Psoas muscle (tissue), 8 donors: ENCODE results near the gene LRRC8C. TPM values are rescaled to one million over a fixed set of nuclear protein-coding genes. Genes with fewer than 3 reads are reported as not detected.

Experiments used
- ATAC-seq, 4 donors: fragments of 200-7000 bp; cut with Tn5 transposase; one replicate each; pipeline ENCODE4 v1.9.1; 2020; ENCODE audit warnings: moderate library complexity in 3 of 4, mild to moderate bottlenecking in 2 of 4
- DNase-seq, 2 donors: peaks; one replicate each; pipeline ENCODE4 v3.0.0-alpha.2; 2020
- H3K27ac ChIP-seq: fragments of 200-600 bp; one replicate; pipeline ENCODE4 v1.8.0; 2022
- H3K27me3 ChIP-seq, 3 donors: fragments of 200-600 bp in 1 of 3; one replicate each; pipeline versions ENCODE4 v1.6.1 to v1.8.0; 2013 to 2022; ENCODE audit warnings: low read length in 2 of 3, mild to moderate bottlenecking in 2 of 3, moderate library complexity in 1 of 3; ENCODE audit not compliant: insufficient read depth in 3 of 3
- H3K36me3 ChIP-seq, 2 donors: fragments of 200-600 bp in 1 of 2; one replicate each; pipeline versions ENCODE4 v1.6.1 to v1.8.0; 2013 to 2022; ENCODE audit warnings: low read depth in 1 of 2, mild to moderate bottlenecking in 1 of 2, moderate library complexity in 1 of 2; ENCODE audit not compliant: insufficient read depth in 1 of 2
- H3K4me1 ChIP-seq: fragments of 200-600 bp; one replicate; pipeline ENCODE4 v1.8.0; 2022
- H3K4me3 ChIP-seq: fragments of 200-600 bp; one replicate; pipeline ENCODE4 v1.8.0; 2022; ENCODE audit warnings: mild to moderate bottlenecking
- H3K9me3 ChIP-seq: fragments of 200-600 bp; one replicate; pipeline ENCODE4 v1.8.0; 2022
- WGBS, 3 donors: extraction: QIAGEN DNeasy Blood & Tissue Kit; methylation state at CpG; one replicate each; pipeline versions ENCODE4 v1.1.6 to v1.1.7; 2013; 5-methylcytosine and 5-hydroxymethylcytosine counted together
- intact Hi-C, 2 donors: fragments of 100-400 bp; cut with DNase I; formaldehyde crosslinking; loops; one replicate each; pipeline versions ENCODE4 v1.11.0 to v1.14.2; 2022
- polyA plus RNA-seq, 3 donors: library from polyadenylated mRNA; stranded (reverse); fragments of 200-250 nt; gene quantifications; one replicate each; pipeline ENCODE4 v1.2.3, GENCODE V29; 2013
- total RNA-seq, 4 donors: library from RNA; stranded (reverse); fragmentation: NEBNext Ultra II Directional in 2 of 4; extraction: Animal tissue kit (Norgen Biotek cat#: 25700) in 2 of 4; gene quantifications; one replicate each; pipeline versions ENCODE4 v1.2.1 to v1.2.4, GENCODE V29; 2021 to 2023
- TF ChIP-seq, protein P1 (sequence below): fragments of 200-600 bp; IDR thresholded peaks from one replicate; pipeline ENCODE4 v1.8.0; 2022; ENCODE audit warnings: antibody characterized with exemption
- donor health status: healthy with polysubstance abuse.
- donor health status: DM: no; HTN: no; CAD: no; lungs with moderate emphysema.
- donor health status: Bipolar disorder and iron deficiency.
- donor health status: healthy.
- donor health status: DM: yes; HTN: yes; CAD: no.
- donor health status: DM: no; HTN: no; CAD: no.
- donor health status: DM: no; HTN: no; CAD: no.
- donor health status: DM: yes; HTN: yes; CAD: no.

LRRC8C gene
- total and polyA plus RNA-seq, 7 donors = 1.4 to 4.1 (median 2.8) TPM

DNA sequence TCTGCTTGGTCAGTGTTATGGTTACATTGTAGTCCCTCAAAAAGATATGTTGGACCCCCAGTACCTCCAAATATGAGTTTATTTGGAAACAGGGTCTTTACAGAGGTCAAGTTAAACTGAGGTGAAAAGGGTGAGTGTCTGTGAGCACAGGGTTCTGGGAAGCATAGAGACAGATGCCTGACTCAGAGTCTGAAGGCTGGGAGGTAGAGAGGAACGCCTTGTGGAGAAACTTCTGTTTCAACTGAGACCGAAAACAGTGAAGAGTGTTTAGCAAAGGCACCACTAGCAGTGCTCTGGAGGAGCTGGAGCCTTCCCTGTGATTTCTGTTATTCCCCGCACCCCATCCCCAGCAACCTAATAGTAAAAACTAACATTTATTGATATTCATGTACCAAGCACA lies 122.7 kb downstream of the LRRC8C start:
- 84 to 89% (median 86%) methylated on average over 3 of the region's 3 CpGs for WGBS, 3 donors
- TF ChIP-seq, protein P1, sequence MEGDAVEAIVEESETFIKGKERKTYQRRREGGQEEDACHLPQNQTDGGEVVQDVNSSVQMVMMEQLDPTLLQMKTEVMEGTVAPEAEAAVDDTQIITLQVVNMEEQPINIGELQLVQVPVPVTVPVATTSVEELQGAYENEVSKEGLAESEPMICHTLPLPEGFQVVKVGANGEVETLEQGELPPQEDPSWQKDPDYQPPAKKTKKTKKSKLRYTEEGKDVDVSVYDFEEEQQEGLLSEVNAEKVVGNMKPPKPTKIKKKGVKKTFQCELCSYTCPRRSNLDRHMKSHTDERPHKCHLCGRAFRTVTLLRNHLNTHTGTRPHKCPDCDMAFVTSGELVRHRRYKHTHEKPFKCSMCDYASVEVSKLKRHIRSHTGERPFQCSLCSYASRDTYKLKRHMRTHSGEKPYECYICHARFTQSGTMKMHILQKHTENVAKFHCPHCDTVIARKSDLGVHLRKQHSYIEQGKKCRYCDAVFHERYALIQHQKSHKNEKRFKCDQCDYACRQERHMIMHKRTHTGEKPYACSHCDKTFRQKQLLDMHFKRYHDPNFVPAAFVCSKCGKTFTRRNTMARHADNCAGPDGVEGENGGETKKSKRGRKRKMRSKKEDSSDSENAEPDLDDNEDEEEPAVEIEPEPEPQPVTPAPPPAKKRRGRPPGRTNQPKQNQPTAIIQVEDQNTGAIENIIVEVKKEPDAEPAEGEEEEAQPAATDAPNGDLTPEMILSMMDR = no peak
- Histone ChIP-seq H3K27ac (no peak overlapping the region), H3K9me3 (no peaks in the 10 kb centered on the region), H3K27me3 (no peaks in the 10 kb centered on the region), H3K4me1 (no peaks in the 10 kb centered on the region), H3K4me3 (no peak overlapping the region), H3K36me3 (no peaks in the 10 kb centered on the region)
- ATAC-seq = no peak
- no peak for DNase-seq
- intact Hi-C loops = loop anchor here in 1 of 2 donors (5.0 kb wide), 1 partner anchor 273 kb away; no protein-coding TSS in a partner anchor

DNA sequence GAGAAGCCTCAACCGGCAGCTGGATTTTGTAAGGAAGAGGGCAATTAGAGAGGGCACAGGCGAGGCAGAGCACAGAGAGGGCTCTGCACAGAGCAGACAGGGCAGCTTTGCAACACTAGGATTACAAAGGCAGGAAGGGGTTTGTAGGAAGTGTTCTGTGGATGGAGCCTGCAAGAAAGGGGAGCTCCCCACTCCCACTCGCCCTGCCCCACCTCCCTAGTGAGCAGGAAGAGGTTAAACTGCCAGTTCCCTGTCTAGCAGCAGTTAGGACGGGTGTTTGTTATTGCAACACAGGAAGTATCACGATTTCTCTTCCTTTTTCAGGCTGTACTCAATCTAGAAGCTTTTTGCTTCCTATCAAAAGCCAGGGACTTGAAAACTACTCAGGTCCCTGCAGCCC lies 124.6 kb downstream of the LRRC8C start:
- no peaks in the 10 kb centered on the region for H3K9me3 ChIP-seq
- H3K4me1 ChIP-seq = no peaks in the 10 kb centered on the region
- peak overlapping the region; percentile 1 for H3K27ac ChIP-seq
- DNase-seq (peak in 1 of 2 donors; percentile 39), ATAC-seq (peak in 3 of 4 donors; percentile 31 to 64 (median 52))
- H3K36me3 ChIP-seq = no peaks in the 10 kb centered on the region
- WGBS, 3 donors = 21 to 25% (median 21%) methylated on average over 5 of the region's 5 CpGs
- H3K27me3 ChIP-seq = no peaks in the 10 kb centered on the region
- TF ChIP-seq, protein P1 = no peak
- no peak overlapping the region for H3K4me3 ChIP-seq
- intact Hi-C loops = loop anchor here in 1 of 2 donors (5.0 kb wide), 1 partner anchor 275 kb away; no protein-coding TSS in a partner anchor

DNA sequence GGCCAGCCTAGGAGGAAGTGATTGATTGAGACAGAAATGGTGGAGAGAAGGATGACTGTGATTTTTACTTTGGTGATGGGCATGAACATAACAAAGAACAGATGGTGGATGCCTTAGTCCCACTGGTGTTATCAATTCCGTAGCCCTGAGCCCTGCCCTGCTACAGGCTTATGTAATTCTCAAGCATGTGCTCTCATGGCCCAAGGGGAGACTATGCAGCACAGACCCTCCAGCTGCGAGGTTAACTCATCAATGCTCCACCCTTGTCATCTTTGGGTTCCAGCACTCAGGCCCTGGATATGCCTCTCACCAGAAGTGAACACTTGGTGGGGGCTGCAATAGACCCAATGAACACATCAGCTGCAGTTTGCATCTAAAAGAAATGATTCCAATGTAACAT lies 125.2 kb downstream of the LRRC8C start:
- H3K36me3 ChIP-seq = no peaks in the 10 kb centered on the region
- no peaks in the 10 kb centered on the region for H3K27me3 ChIP-seq
- no peak overlapping the region for H3K4me3 ChIP-seq
- intact Hi-C loops = loop anchor here in 1 of 2 donors (5.0 kb wide), 1 partner anchor 276 kb away; no protein-coding TSS in a partner anchor
- whole genome bisulfite sequencing, 3 donors = 25 to 38% (median 33%) methylated on average over 2 of the region's 2 CpGs
- no peak overlapping the region for H3K27ac ChIP-seq
- DNase-seq = no peak
- ATAC-seq = no peak
- H3K9me3 ChIP-seq = no peaks in the 10 kb centered on the region
- no peaks in the 10 kb centered on the region for H3K4me1 ChIP-seq
- TF ChIP-seq, protein P1 = no peak

DNA sequence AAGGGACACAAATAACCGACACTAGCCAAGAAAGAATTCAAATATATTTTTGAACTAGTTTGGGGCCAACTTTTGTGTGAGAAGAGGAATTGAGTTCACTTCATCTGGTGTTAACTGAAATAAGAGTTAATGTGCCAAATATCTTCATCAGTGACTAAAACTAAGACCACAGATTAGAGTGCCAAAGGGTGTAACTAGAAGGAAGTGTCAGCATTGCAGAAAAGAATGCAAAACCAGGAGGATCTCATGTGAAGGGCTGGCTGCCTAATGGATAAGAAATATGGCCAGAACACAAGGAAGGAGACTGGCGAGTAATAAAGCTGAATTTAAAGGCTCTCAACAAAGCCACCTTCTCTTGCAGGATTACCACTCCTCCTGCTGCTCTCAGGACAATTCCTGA lies 126.1 kb downstream of the LRRC8C start:
- no peaks in the 10 kb centered on the region for H3K9me3 ChIP-seq
- H3K4me3 ChIP-seq = no peak overlapping the region
- no peaks in the 10 kb centered on the region for H3K4me1 ChIP-seq
- TF ChIP-seq, protein P1 = no peak
- intact Hi-C loops = loop anchor here in 1 of 2 donors (5.0 kb wide), 1 partner anchor 277 kb away; no protein-coding TSS in a partner anchor
- WGBS, 3 donors = 48 to 55% (median 54%) methylated on average over 2 of the region's 2 CpGs
- no peaks in the 10 kb centered on the region for H3K27me3 ChIP-seq
- DNase-seq (no peak), ATAC-seq (no peak)
- no peaks in the 10 kb centered on the region for H3K36me3 ChIP-seq
- no peak overlapping the region for H3K27ac ChIP-seq

DNA sequence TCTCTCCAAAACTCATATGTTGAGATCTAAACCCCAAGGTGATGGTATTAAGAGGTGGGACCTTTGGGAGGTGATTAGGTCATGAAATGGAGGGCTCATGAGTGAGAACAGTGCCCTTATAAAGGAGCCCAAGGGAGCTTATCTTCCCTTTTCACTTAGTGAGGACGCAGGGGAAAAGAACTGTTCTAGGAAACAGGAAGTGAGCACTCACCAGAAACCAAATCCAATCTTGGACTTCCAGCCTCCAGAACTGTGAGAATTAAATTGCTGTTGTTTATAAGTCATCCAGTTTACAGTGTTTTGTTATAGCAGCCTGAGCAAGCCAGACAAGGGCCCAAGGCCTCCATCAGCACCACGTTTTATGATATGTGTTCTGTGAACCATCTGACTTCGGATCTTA lies 127.6 kb downstream of the LRRC8C start:
- Histone ChIP-seq H3K4me1 (no peaks in the 10 kb centered on the region), H3K36me3 (no peaks in the 10 kb centered on the region), H3K27me3 (no peaks in the 10 kb centered on the region), H3K9me3 (no peaks in the 10 kb centered on the region), H3K4me3 (no peak overlapping the region), H3K27ac (peak overlapping the region; percentile 42)
- intact Hi-C loops = loop anchor here in 1 of 2 donors (5.0 kb wide), 1 partner anchor 158 kb away; no protein-coding TSS in a partner anchor
- ATAC-seq (no peak), DNase-seq (no peak)
- TF ChIP-seq, protein P1 = no peak
- 68 to 78% (median 74%) methylated on average over 3 of the region's 3 CpGs for WGBS, 3 donors
